GM21360 (cell line): ENCODE measurements around the gene PEX14.

ENCODE experiments used
- ATAC-seq: cut with Tn5 transposase; IDR thresholded peaks from one replicate; pipeline ENCODE4 v1.9.1; 2021; ENCODE audit warnings: mild to moderate bottlenecking, moderate library complexity; ENCODE audit not compliant: unreplicated experiment

The PEX14 gene

DNA sequence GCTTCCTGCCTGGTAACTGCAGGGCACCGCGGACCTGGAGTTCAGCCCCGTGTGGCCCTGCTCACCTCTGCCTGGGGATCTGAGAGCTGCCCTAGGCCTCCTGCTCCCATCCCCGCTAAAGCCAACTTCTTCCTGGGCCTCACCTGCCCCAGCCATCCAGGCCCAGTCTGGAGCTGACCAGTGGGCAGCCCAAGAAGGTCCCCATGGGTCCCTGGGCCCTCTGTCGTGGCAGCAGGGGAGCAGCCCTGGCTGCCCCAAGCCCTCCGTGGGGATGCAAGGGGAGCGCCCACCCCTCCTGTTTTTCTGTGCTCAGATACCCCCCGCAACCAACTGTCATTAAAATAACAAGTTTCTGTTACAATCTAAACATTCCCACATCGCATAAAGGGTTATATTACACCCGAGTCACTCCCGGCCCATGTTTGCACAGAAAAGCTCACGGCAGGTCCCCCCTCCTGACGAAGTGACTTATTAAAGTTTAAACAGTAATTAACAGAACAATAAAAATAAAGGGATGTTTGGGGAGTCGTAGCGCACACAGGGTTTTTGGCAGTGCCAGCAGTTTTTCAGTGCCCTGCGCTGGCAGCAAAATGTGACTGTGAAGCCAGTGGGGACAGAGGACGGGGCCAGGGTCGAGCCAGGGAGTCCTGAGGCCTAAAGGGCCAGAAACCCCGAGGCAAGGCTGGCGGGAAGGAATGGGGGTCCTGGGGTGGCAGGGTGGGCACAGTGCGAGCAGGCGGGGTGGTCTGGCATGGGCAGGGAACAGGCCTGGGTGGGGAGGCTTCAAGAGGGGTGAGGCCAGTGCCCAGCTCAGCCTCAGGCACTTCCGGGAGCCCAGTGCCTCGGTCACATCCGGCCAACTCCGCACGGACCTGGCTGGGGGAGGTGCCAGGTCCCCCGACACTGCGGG lies 200.2 kb downstream of the PEX14 start:
- no peak for ATAC-seq

DNA sequence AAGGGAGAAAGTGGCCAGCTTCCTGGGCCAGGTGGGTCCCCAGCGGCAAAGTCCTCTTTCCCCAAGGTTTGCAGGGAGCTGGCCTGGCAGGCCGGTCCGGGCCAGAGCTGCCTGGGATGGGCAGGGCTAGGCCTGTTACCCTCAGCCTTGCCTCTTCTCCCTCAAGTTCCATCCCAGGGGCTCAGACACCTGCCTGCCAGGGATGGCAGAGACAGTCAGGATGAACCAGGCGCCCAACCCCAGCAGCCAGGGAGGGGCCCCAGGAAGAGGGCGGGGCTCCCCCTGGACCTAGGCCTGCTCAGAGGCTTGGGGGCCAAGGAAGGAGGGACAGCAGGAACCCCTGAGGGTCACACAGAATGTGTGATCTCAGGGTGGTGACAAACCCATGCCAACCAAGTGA lies 201.1 kb downstream of the PEX14 start:
- no peak for ATAC-seq

DNA sequence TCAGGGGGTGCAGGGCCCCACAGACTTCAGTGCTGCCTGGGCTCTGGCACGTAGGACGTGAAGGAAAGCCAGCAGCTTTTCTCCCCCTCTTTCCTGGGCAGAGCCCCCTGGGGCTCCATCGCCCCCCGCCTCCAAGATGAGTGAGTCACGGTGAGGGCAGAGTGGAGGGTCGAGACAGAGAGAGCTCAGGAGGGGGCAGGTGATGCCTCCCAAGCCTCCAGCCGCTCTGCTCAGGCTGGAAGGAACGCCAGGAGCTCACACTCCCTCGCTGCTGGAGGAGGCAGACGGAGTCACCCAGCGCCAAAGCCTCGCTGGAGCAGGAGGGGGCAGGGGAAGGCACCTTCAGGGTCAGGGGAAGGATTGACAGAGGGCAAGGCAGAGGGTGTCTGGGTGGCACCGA lies 202.2 kb downstream of the PEX14 start:
- no peak for ATAC-seq

DNA sequence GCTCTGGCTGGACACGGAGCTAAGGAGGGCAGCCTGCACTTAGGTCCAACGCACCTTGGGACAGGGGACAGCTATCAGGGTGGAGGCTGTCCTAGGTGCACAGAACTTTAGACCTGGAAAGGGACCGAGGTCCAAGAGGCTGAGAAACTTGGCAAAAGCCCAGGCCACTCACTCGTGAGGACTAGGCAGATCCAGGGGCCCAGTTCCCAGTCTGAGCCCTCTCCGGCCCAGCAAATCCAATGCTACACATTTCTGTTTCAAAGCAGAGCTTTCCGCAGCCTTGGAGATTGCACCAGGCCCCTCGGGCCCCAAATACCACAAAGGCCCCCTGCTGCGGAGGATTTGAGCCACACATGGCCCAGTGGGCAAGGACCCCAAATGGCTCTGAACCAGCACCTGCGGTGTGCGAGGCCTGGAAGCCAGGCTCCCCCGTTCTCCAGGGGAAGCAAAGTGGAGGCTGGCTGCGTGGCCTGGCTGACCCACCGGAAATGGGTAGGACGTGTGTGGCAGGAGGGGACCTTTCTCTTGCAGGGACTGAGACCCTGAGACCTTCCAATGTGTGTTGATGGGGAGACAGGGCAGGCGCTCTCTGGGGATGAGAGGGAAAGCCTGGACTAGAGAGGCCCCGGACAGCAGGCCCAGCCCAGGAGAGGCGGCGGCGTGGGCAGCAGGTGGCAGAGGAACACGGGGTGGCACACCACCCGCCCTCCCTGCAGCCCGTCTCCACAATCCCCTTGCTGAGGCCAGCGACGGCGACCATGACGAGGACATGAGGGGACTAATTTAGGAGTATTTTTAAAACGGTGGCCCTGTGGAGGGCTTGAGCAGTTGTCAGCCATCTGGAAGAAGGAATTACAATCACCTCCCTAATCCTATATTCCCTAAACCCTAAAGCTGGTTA lies 203.0 kb downstream of the PEX14 start:
- no peak for ATAC-seq

DNA sequence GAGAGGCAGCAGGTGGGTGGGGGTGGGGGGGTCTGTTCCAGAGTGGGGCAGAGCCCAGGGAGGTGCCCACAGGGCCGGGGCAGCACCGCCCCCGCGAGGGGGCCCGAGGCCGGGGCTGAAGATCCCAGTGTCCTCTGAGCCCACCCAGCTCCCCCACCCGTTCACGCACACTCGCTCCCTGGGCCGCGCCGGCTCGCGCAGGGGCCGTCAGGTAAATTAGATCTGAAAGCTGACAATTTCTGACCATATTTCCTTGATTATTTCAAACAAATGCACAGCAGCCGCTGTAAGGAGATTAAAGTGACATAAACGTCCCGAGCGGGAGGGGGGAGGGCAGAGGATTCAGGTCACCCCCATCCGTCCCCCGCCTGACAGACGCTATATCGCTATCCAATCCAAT lies 203.7 kb downstream of the PEX14 start:
- ATAC-seq, result no peak

DNA sequence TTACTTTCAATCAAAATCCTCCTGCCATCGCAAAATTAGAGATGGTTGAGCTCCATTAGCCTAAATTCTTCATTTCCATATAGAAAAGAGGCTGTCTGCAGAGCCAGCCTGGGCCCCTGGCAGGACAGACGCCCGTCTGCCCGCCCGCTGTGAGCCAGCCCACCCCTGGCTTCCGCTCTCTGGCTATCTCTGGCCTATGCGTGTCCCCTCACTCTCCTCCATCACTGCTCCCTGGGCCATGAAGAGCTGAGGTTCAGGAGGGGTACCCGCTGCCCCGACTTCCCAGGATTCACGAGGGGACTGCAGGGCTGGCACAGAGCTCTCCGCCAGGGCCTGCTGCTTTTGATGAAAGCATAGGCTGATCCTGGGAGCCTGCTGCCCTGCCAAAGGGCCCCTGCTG lies 204.1 kb downstream of the PEX14 start:
- no peak for ATAC-seq

DNA sequence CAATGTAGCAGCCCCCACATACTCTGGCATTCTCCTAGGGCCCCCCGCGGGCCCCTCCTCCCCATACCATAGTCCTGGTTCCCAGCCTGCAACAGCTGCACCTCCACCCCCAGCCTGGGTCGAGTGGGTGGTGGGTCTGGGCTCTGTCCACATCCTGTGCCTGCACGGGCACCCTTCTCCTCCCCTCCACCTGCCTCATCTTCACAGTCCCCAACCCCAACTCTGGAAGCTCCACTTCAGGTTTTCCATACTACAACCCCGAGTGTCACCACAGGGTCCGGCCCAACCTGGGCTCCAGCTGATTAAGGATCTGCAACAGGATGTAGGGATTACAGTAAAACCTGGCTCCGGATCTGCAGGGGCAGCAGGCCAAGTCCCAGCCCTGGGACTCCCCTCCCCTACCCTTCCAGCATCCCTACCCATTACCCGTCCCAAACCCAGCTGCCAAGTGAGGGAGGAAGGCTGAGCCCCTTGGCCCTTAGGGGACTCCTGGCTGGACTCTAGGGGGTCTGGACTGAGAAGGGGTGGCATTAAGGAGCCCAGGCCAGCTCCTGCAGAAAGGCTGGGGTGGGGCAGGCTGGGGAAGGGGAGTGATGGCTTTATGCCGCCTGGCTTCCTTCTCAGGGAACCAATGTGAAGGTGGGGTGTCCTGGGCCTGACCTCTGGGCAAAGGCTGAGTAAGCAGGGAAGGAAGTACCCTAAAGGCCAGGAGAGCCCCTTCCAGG lies 204.9 kb downstream of the PEX14 start:
- ATAC-seq, result no peak
